OCI-LY1 (cell line): ENCODE results near the gene DEPDC5.

Source experiments
- EZH2 ChIP-seq: fragments of 200-600 bp; sonication (generic), shearing (Covaris generic); IDR thresholded peaks from 2 replicates; pipeline ENCODE4 v1.8.0; 2017; ENCODE audit warnings: borderline replicate concordance, mixed run types, mild to moderate bottlenecking, antibody characterized with exemption, low read length, moderate library complexity, mixed read lengths
- TF ChIP-seq, protein P1 (sequence below): fragments of 200-600 bp; sonication (generic), shearing (Covaris generic); IDR thresholded peaks from 2 replicates; pipeline ENCODE4 v1.5.1; 2017; ENCODE audit warnings: mild to moderate bottlenecking, antibody characterized with exemption, low read length, moderate library complexity, mixed read lengths

DNA sequence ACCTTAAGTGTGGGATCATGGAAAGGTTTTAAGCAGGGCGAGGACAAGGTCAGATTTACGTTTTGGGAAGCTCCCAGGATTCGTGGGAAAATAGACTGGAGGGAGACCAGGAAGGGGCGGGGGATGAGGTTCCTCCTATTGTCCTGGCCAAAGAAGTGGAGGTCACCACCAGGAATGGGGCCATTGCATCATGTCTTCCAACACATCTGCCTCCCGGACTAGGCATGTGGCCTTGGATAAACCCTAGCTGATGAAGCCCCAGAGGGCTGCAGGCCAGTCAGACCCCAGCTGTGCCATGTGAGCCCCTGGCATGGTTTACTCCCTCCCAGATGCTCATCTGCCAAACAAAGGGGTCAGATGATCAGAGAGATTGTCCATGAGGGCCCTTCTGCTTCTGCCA is 179.0 kb downstream of the DEPDC5 start:
- TF ChIP-seq, protein P1, sequence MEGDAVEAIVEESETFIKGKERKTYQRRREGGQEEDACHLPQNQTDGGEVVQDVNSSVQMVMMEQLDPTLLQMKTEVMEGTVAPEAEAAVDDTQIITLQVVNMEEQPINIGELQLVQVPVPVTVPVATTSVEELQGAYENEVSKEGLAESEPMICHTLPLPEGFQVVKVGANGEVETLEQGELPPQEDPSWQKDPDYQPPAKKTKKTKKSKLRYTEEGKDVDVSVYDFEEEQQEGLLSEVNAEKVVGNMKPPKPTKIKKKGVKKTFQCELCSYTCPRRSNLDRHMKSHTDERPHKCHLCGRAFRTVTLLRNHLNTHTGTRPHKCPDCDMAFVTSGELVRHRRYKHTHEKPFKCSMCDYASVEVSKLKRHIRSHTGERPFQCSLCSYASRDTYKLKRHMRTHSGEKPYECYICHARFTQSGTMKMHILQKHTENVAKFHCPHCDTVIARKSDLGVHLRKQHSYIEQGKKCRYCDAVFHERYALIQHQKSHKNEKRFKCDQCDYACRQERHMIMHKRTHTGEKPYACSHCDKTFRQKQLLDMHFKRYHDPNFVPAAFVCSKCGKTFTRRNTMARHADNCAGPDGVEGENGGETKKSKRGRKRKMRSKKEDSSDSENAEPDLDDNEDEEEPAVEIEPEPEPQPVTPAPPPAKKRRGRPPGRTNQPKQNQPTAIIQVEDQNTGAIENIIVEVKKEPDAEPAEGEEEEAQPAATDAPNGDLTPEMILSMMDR, result no peak
- no peak for TF ChIP-seq EZH2
